ENCODE measurements around the gene RAB29. TPM values are rescaled to one million over a fixed set of nuclear protein-coding genes. Genes with fewer than 3 reads are reported as not detected.

Gene RAB29
- total and polyA plus RNA-seq, 2 donors (not counting 1 experiment from before 2014, with no cell fraction given) = 51.7 to 61.4 TPM

- H3K9ac ChIP-seq (ENCODE audit: low read length) = no peak overlapping the region
- peaks cover 43% of the 10 kb centered on the region for H4K20me1 ChIP-seq (ENCODE audit: control insufficient read depth, insufficient read depth, low read length, poor library complexity, severe bottlenecking)
- H3K4me2 ChIP-seq (replicated peaks; ENCODE audit: low read depth, low read length, poor library complexity, severe bottlenecking) = peak overlapping the region; percentile 84
- no peaks in the 10 kb centered on the region for H3K27me3 ChIP-seq (replicated peaks in 1 of 4; ENCODE audit: control extremely low read depth in 1 of 4, control insufficient read depth in 3 of 4, insufficient read depth in 4 of 4, low read length in 3 of 4)
- no peak for TF ChIP-seq EZH2 (IDR thresholded peaks at IDR 0.05; ENCODE audit: borderline replicate concordance, insufficient read depth, low read depth, low read length, poor library complexity, severe bottlenecking)
- TF ChIP-seq CTCF (IDR thresholded peaks at IDR 0.05) = no peak
- 83% methylated on average over 1 of the region's 5 CpGs for WGBS (ENCODE audit: insufficient coverage)
- H3K79me2 ChIP-seq (ENCODE audit: control insufficient read depth, insufficient read depth, low read length) = peaks cover 70% of the 10 kb centered on the region
- CTCF ChIA-PET = interaction anchor here (0.7 to 2.0 kb wide), 4 partner anchors 35 to 155 kb away, joined by 3 to 9 read pairs (median 4); no protein-coding TSS in a partner anchor
- peak overlapping the region in 1 of 2 donors; percentile 42 for H3K27ac ChIP-seq (ENCODE audit: low read length in 2 of 2)
- H3K36me3 ChIP-seq (replicated peaks in 1 of 2; ENCODE audit: control extremely low read depth in 1 of 2, control insufficient read depth in 1 of 2, extremely low read depth in 1 of 2, insufficient read depth in 2 of 2, low read length in 1 of 2) = no peaks in the 10 kb centered on the region
- Mint-ChIP-seq H3K27me3 (no peaks in the 10 kb centered on the region), H3K27ac (peak overlapping the region; percentile 4), H3K9me3 (ENCODE audit: insufficient read depth) (no peaks in the 10 kb centered on the region), H3K4me3 (no peak overlapping the region), H3K4me1 (peaks cover 54% of the 10 kb centered on the region)
- no peak overlapping the region for H2AFZ ChIP-seq (ENCODE audit: insufficient read depth, low read depth, low read length, poor library complexity, severe bottlenecking)
- intact Hi-C loops (cut with micrococcal nuclease) = loop anchor here (10.0 kb wide), 1 partner anchor 622 kb away; the partner anchor contains the start of gene RBBP5
- H3K4me3 ChIP-seq (ENCODE audit: control extremely low read depth in 1 of 5, extremely low read depth in 1 of 5, insufficient read depth in 1 of 5, low read depth in 2 of 5, low read length in 4 of 5) = no peak overlapping the region
- H3K9me3 ChIP-seq (ENCODE audit: control extremely low read depth in 1 of 3, control insufficient read depth in 2 of 3, insufficient read depth in 1 of 3, low read length in 2 of 3) = peaks cover 0 to 4% (median 0%) of the 10 kb centered on the region in 3 donors
- peaks cover 33 to 38% of the 10 kb centered on the region in 2 donors for H3K4me1 ChIP-seq (ENCODE audit: control insufficient read depth in 2 of 2, insufficient read depth in 2 of 2, low read length in 2 of 2)
- DNase-seq (no peak), ATAC-seq (ENCODE audit: low read depth) (no peak)
- POLR2A ChIA-PET = no interaction called here
Measured at GRCh38 chr1:205746757-205747412, 28.4 kb downstream of the RAB29 start.

GRCh38 chr1:205744403-205744802 is 30.9 kb downstream of the RAB29 start:
- intact Hi-C loops (cut with micrococcal nuclease) = loop anchor here (10.0 kb wide), 1 partner anchor 620 kb away; the partner anchor contains the start of gene RBBP5
- H3K4me3 Mint-ChIP-seq = no peak overlapping the region
- H3K27me3 ChIP-seq (replicated peaks in 1 of 4; ENCODE audit: control extremely low read depth in 1 of 4, control insufficient read depth in 3 of 4, insufficient read depth in 4 of 4, low read length in 3 of 4) = no peaks in the 10 kb centered on the region
- no peak overlapping the region for H3K27ac ChIP-seq (ENCODE audit: low read length in 2 of 2)
- peaks cover 91% of the 10 kb centered on the region for H3K79me2 ChIP-seq (ENCODE audit: control insufficient read depth, insufficient read depth, low read length)
- H2AFZ ChIP-seq (ENCODE audit: insufficient read depth, low read depth, low read length, poor library complexity, severe bottlenecking) = no peak overlapping the region
- H3K4me3 ChIP-seq (ENCODE audit: control extremely low read depth in 1 of 5, extremely low read depth in 1 of 5, insufficient read depth in 1 of 5, low read depth in 2 of 5, low read length in 4 of 5) = no peak overlapping the region
- H3K27ac Mint-ChIP-seq = no peak overlapping the region
- TF ChIP-seq CTCF (IDR thresholded peaks at IDR 0.05) (no peak), EZH2 (IDR thresholded peaks at IDR 0.05; ENCODE audit: borderline replicate concordance, insufficient read depth, low read depth, low read length, poor library complexity, severe bottlenecking) (no peak)
- peaks cover 35 to 38% of the 10 kb centered on the region in 2 donors for H3K4me1 ChIP-seq (ENCODE audit: control insufficient read depth in 2 of 2, insufficient read depth in 2 of 2, low read length in 2 of 2)
- no peak overlapping the region for H3K9ac ChIP-seq (ENCODE audit: low read length)
- no CpG with 5 or more reads among the region's 8 CpGs for WGBS (ENCODE audit: insufficient coverage)
- no peaks in the 10 kb centered on the region for H3K9me3 Mint-ChIP-seq (ENCODE audit: insufficient read depth)
- H3K9me3 ChIP-seq (ENCODE audit: control extremely low read depth in 1 of 3, control insufficient read depth in 2 of 3, insufficient read depth in 1 of 3, low read length in 2 of 3) = peaks cover 0 to 4% (median 0%) of the 10 kb centered on the region in 3 donors
- peaks cover 60% of the 10 kb centered on the region for H3K4me1 Mint-ChIP-seq
- CTCF ChIA-PET = interaction anchor here (1.1 to 1.5 kb wide), 4 partner anchors 14 to 233 kb away, joined by 3 to 4 read pairs (median 4); no protein-coding TSS in a partner anchor
- peaks cover 0 to 1% of the 10 kb centered on the region in 2 experiments for H3K36me3 ChIP-seq (replicated peaks in 1 of 2; ENCODE audit: control extremely low read depth in 1 of 2, control insufficient read depth in 1 of 2, extremely low read depth in 1 of 2, insufficient read depth in 2 of 2, low read length in 1 of 2)
- no peak overlapping the region for H3K4me2 ChIP-seq (replicated peaks; ENCODE audit: low read depth, low read length, poor library complexity, severe bottlenecking)
- no peaks in the 10 kb centered on the region for H3K27me3 Mint-ChIP-seq
- DNase-seq = no peak
- POLR2A ChIA-PET = no interaction called here
- H4K20me1 ChIP-seq (ENCODE audit: control insufficient read depth, insufficient read depth, low read length, poor library complexity, severe bottlenecking) = peaks cover 64% of the 10 kb centered on the region
- ATAC-seq (ENCODE audit: low read depth) = no peak

Data from B cell (primary cell).